GM12878 (cell line): ENCODE measurements around the gene KRT78. TPM values are rescaled to one million over a fixed set of nuclear protein-coding genes. Genes with fewer than 3 reads are reported as not detected.

ENCODE experiments used
- ATAC-seq: fragments of 200-7000 bp; cut with Tn5 transposase; 3 replicates; pipeline ENCODE4 v1.9.1; 2020; ENCODE audit warnings: mild to moderate bottlenecking, moderate library complexity
- BruUV-seq: library from RNA; stranded (reverse); fragments of 400-500 nt; replicated peaks from 2 replicates; lab custom pipeline; 2021; lab: Mats Ljungman, UMichigan
- CTCF ChIA-PET: fragments of 300-600 bp; sonication (Branson Sonifier 250); formaldehyde crosslinking; extraction: SDS; loops from one replicate; lab custom pipeline; 2021; ENCODE audit warnings: inconsistent platforms; lab: Yijun Ruan, JAX
- POLR2A ChIA-PET: fragments of 350-600 bp; formaldehyde crosslinking; extraction: SDS; loops from one replicate; lab custom pipeline; 2021; ENCODE audit warnings: inconsistent platforms; lab: Charles Lee
- RAD21 ChIA-PET: fragments of 300-600 bp; sonication (Branson Sonifier 250); formaldehyde crosslinking; loops from one replicate; lab custom pipeline; 2023; ENCODE audit warnings: antibody characterized with exemption; ENCODE audit not compliant: unreplicated experiment; lab: Charles Lee
- SMC1A ChIA-PET: fragments of 300-600 bp; sonication (Branson Sonifier 250); formaldehyde crosslinking; loops from one replicate; lab custom pipeline; 2023; ENCODE audit not compliant: unreplicated experiment, uncharacterized antibody; lab: Charles Lee
- DNase-seq: peaks from one replicate; pipeline ENCODE4 v3.0.0-alpha.2; 2011; ENCODE audit warnings: low read depth, low spot score
- FAIRE-seq: peaks from 3 replicates; lab custom pipeline; 2011; peaks lifted over from hg19 to GRCh38; lab: Jason Lieb, UNC
- H2AFZ ChIP-seq: 2 replicates; pipeline ENCODE4 v1.6.0; 2011; ENCODE audit warnings: low read depth, low read length, control low read depth; ENCODE audit not compliant: control insufficient read depth
- H3K27ac ChIP-seq: 2 replicates; pipeline ENCODE4 v1.5.1; 2011; ENCODE audit warnings: control low read depth; ENCODE audit not compliant: control insufficient read depth, insufficient read depth
- H3K27me3 ChIP-seq, 2 experiments: replicated peaks in 1 of 2; 2 replicates each; pipeline versions ENCODE4 v1.6.0 to v1.6.1; 2011; ENCODE audit warnings: low read length in 1 of 2; ENCODE audit not compliant: control insufficient read depth in 2 of 2, insufficient read depth in 2 of 2
- H3K36me3 ChIP-seq, 2 experiments: 2 replicates each; pipeline ENCODE4 v1.5.1; 2011; ENCODE audit warnings: low read length in 1 of 2; ENCODE audit not compliant: control insufficient read depth in 2 of 2, insufficient read depth in 2 of 2
- H3K4me1 ChIP-seq: 2 replicates; pipeline ENCODE4 v1.6.1; 2011; ENCODE audit warnings: mild to moderate bottlenecking, low read length, moderate library complexity, mixed read lengths; ENCODE audit not compliant: control insufficient read depth, insufficient read depth
- H3K4me2 ChIP-seq: 2 replicates; pipeline ENCODE4 v1.6.0; 2011; ENCODE audit warnings: control low read depth; ENCODE audit not compliant: control insufficient read depth, insufficient read depth
- H3K4me3 ChIP-seq: fragments of 200-600 bp; sonication (generic); 2 replicates; pipeline ENCODE4 v1.5.1; 2016
- H3K79me2 ChIP-seq: 2 replicates; pipeline ENCODE4 v1.6.0; 2011; ENCODE audit warnings: low read length; ENCODE audit not compliant: control insufficient read depth, insufficient read depth
- H3K9ac ChIP-seq: 2 replicates; pipeline ENCODE4 v1.8.0; 2011; ENCODE audit warnings: low read length, control low read depth, mixed read lengths; ENCODE audit not compliant: control insufficient read depth, insufficient read depth
- H3K9me3 ChIP-seq: replicated peaks from 3 replicates; pipeline ENCODE4 v1.5.1; 2011; ENCODE audit warnings: mild to moderate bottlenecking, low read length; ENCODE audit not compliant: control insufficient read depth, insufficient read depth
- H4K20me1 ChIP-seq: 2 replicates; pipeline ENCODE4 v1.6.0; 2011; ENCODE audit not compliant: control insufficient read depth, insufficient read depth
- BCL11A ChIP-seq: IDR thresholded peaks from 2 replicates; pipeline ENCODE4 v1.6.1; 2011; ENCODE audit warnings: low read depth, low read length
- CTCF ChIP-seq, 3 experiments: IDR thresholded peaks in 2 of 3; conservative IDR thresholded peaks in 1 of 3; 2 replicates each; pipeline ENCODE4 v1.5.1; 2011; ENCODE audit warnings: low read depth in 3 of 3, low read length in 3 of 3, mild to moderate bottlenecking in 3 of 3, control low read depth in 2 of 3, moderate library complexity in 2 of 3, inconsistent platforms in 1 of 3, mixed read lengths in 1 of 3; ENCODE audit not compliant: control insufficient read depth in 2 of 3, insufficient read depth in 1 of 3; ENCODE audit errors: extremely low read depth in 1 of 3
- FOXM1 ChIP-seq: IDR thresholded peaks from 2 replicates; pipeline ENCODE4 v1.6.1; 2012; ENCODE audit warnings: low read depth, mild to moderate bottlenecking, inconsistent platforms, low read length, moderate library complexity
- KLF5 ChIP-seq: fragments of 450-650 bp; IDR thresholded peaks from 2 replicates; pipeline ENCODE4 v1.6.1; 2014; ENCODE audit warnings: mild to moderate bottlenecking; ENCODE audit not compliant: partially characterized antibody
- MEF2A ChIP-seq: IDR thresholded peaks from 2 replicates; pipeline ENCODE4 v1.6.1; 2011; ENCODE audit warnings: low read depth, mild to moderate bottlenecking, low read length, moderate library complexity; ENCODE audit not compliant: insufficient read depth
- MXI1 ChIP-seq: fragments of 150-350 bp; IDR thresholded peaks from 2 replicates; pipeline ENCODE4 v1.6.1; 2011; ENCODE audit warnings: low read depth, mild to moderate bottlenecking, inconsistent platforms, low read length, improper control_type of control experiment
- NR2F1 ChIP-seq: fragments of 450-650 bp; conservative IDR thresholded peaks from 2 replicates; pipeline ENCODE4 v1.6.1; 2017; ENCODE audit warnings: mild to moderate bottlenecking
- NRF1 ChIP-seq: conservative IDR thresholded peaks from 2 replicates; pipeline ENCODE4 v1.6.1; 2011; ENCODE audit warnings: mild to moderate bottlenecking, low read depth, low read length, improper control_type of control experiment
- SPI1 ChIP-seq: IDR thresholded peaks from 2 replicates; pipeline ENCODE4 v1.6.1; 2011; ENCODE audit warnings: low read depth, mild to moderate bottlenecking, low read length, moderate library complexity, borderline replicate concordance; ENCODE audit not compliant: insufficient read depth
- ZNF24 ChIP-seq: fragments of 450-650 bp; IDR thresholded peaks from 2 replicates; pipeline ENCODE4 v1.6.1; 2017; ENCODE audit warnings: antibody characterized with exemption, mild to moderate bottlenecking
- ZNF384 ChIP-seq: IDR thresholded peaks from 2 replicates; pipeline ENCODE4 v1.6.1; 2012; ENCODE audit warnings: low read depth, mild to moderate bottlenecking, low read length, improper control_type of control experiment, borderline replicate concordance
- WGBS: methylation state at CpG from one replicate; pipeline ENCODE4 v1.1.6; 2016; ENCODE audit warnings: low lambda C conversion rate; ENCODE audit not compliant: insufficient replicate concordance, insufficient coverage; ENCODE audit errors: missing lambda C conversion rate; 5-methylcytosine and 5-hydroxymethylcytosine counted together
- in situ Hi-C: fragments of 300-500 bp; cut with MboI; formaldehyde crosslinking; loops from 9 replicates; pipeline ENCODE4 v1.14.3; 2018; ENCODE audit warnings: mixed read lengths
- intact Hi-C: fragments of 100-400 bp; cut with micrococcal nuclease; formaldehyde crosslinking; loops from one replicate; pipeline ENCODE4 v1.14.2; 2022; ENCODE audit not compliant: unreplicated experiment
- polyA plus RNA-seq, 11 experiments: library from polyadenylated mRNA; depleted of rRNA in 4 of 11; unstranded in 6 of 11; stranded (reverse) in 5 of 11; fragments of >200 nt; fragmentation: Nextera tagmentation in 4 of 11; fragmentation: Illumina TruSeq in 1 of 11; extraction: Ambion mirVana in 4 of 11; extraction: Trizol in 1 of 11; gene quantifications; 1 replicate in 1 of 11; 2 replicates in 10 of 11; pipeline versions ENCODE4 v1.2.1 to v1.2.3, GENCODE V29; 2011 to 2016; ENCODE audit warnings: inconsistent platforms in 2 of 11, missing spikeins in 2 of 11, low read depth in 1 of 11
- total RNA-seq, 4 experiments: library from RNA; depleted of rRNA in 3 of 4; stranded (reverse); fragments of >200 nt in 3 of 4; fragmentation: Illumina TruSeq in 1 of 4; extraction: Trizol in 1 of 4; gene quantifications; 2 replicates each; pipeline versions ENCODE4 v1.2.1 to v1.2.3, GENCODE V29; 2013 to 2021
- TF ChIP-seq, protein P1 (sequence below): IDR thresholded peaks from 2 replicates; pipeline ENCODE4 v1.6.1; 2012; ENCODE audit warnings: mild to moderate bottlenecking, low read depth, low read length

KRT78 gene
- total and polyA plus RNA-seq, 10 of the 15 experiments (the other 5 are each of a cell fraction or from before 2014, with no cell fraction given) = 0.07 TPM; not detected in 9

GRCh38 chr12:52878507-52879393 is 30.0 kb upstream of the KRT78 start:
- ChIA-PET CTCF (interaction anchor here (0.6 to 14.7 kb wide), 23 partner anchors 62 to 853 kb away, joined by 3 to 418 read pairs (median 4); no protein-coding TSS in a partner anchor), POLR2A (no interaction called here), SMC1A (interaction anchor here (0.7 to 1.0 kb wide), 2 partner anchors 294 to 506 kb away, joined by 3 read pairs; no protein-coding TSS in a partner anchor), RAD21 (interaction anchor here (0.7 to 1.2 kb wide), 4 partner anchors 9 to 506 kb away, joined by 3 to 4 read pairs (median 3); no protein-coding TSS in a partner anchor)
- FAIRE-seq (no peak), DNase-seq (no peak), ATAC-seq (no peak)
- Histone ChIP-seq H3K27ac (no peak overlapping the region), H2AFZ (no peak overlapping the region), H4K20me1 (no peaks in the 10 kb centered on the region), H3K4me3 (no peak overlapping the region), H3K9ac (no peak overlapping the region), H3K27me3 (peaks cover 0 to 2% of the 10 kb centered on the region in 2 experiments; a peak in 2 of 4 replicates), H3K4me2 (no peak overlapping the region), H3K4me1 (no peaks in the 10 kb centered on the region), H3K36me3 (no peaks in the 10 kb centered on the region), H3K9me3 (no peaks in the 10 kb centered on the region), H3K79me2 (no peaks in the 10 kb centered on the region)
- intact Hi-C loops = loop anchor here (1.0 to 5.0 kb wide), 2 partner anchors 295 to 721 kb away; no protein-coding TSS in a partner anchor
- 39% methylated on average over 17 of the region's 17 CpGs for WGBS
- BruUV-seq = no TSS peak
- TF ChIP-seq MXI1 = no peak
- no peak for TF ChIP-seq MEF2A
- no peak for TF ChIP-seq CTCF (IDR thresholded peaks at IDR 0.05 in 2 of 3, conservative IDR thresholded peaks at IDR 0.05 in 1 of 3; ENCODE audit: control insufficient read depth in 2 of 3, extremely low read depth in 1 of 3, insufficient read depth in 1 of 3, low read depth in 3 of 3, low read length in 3 of 3)
- no peak for TF ChIP-seq ZNF24
- TF ChIP-seq NR2F1 = no peak
- TF ChIP-seq NRF1 = no peak
- TF ChIP-seq SPI1 = no peak
- no peak for TF ChIP-seq BCL11A
- TF ChIP-seq FOXM1 = no peak
- no peak for TF ChIP-seq KLF5
- TF ChIP-seq ZNF384 = no peak
- TF ChIP-seq, protein P1, sequence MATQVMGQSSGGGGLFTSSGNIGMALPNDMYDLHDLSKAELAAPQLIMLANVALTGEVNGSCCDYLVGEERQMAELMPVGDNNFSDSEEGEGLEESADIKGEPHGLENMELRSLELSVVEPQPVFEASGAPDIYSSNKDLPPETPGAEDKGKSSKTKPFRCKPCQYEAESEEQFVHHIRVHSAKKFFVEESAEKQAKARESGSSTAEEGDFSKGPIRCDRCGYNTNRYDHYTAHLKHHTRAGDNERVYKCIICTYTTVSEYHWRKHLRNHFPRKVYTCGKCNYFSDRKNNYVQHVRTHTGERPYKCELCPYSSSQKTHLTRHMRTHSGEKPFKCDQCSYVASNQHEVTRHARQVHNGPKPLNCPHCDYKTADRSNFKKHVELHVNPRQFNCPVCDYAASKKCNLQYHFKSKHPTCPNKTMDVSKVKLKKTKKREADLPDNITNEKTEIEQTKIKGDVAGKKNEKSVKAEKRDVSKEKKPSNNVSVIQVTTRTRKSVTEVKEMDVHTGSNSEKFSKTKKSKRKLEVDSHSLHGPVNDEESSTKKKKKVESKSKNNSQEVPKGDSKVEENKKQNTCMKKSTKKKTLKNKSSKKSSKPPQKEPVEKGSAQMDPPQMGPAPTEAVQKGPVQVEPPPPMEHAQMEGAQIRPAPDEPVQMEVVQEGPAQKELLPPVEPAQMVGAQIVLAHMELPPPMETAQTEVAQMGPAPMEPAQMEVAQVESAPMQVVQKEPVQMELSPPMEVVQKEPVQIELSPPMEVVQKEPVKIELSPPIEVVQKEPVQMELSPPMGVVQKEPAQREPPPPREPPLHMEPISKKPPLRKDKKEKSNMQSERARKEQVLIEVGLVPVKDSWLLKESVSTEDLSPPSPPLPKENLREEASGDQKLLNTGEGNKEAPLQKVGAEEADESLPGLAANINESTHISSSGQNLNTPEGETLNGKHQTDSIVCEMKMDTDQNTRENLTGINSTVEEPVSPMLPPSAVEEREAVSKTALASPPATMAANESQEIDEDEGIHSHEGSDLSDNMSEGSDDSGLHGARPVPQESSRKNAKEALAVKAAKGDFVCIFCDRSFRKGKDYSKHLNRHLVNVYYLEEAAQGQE = no peak
- in situ Hi-C loops = loop anchor here (5.0 kb wide), 1 partner anchor 496 kb away; no protein-coding TSS in a partner anchor
